ENCODE data around the gene ACVRL1. TPM values are rescaled to one million over a fixed set of nuclear protein-coding genes. Genes with fewer than 3 reads are reported as not detected.

The ACVRL1 gene
- total RNA-seq, 5 donors from 2014 or later (not counting 1 experiment from before 2014, with no cell fraction given), result 0.16 to 0.58 (median 0.23) TPM; not detected in 2

DNA sequence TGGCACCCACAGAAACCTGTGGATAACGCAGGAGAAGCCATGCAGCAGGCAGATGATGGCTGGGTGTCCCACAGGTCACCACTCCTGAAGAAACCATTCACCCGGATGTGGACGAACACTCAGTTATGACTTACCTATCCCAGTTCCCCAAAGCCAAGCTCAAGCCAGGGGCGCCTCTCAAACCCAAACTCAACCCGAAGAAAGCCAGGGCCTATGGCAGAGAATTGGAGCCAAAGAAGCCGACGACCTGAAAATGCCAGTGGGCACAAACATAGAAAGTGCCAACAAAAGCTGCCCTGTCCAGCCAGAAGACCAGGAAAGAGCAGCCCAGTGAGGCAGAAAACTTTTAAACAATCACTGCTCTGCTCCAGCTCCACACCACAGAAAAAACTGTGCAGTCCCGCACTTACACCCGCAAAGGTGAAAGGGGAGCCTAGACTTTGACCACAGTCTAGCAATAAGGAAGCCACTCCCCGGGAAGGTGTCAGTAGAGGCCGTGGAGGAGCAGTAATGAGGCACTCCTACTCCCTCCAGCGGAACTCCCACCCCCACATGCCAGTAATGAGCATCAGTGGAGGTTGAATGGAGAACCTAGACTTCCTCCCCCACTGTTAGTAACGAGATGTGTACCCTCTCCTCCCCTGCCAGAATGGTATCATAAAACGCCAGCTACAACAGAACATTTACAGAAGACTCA lies 6.0 kb upstream of the ACVRL1 start:
- ATAC-seq (replicated peaks in 1 of 4), result no peak
- Histone ChIP-seq H3K36me3 (ENCODE audit: control insufficient read depth in 2 of 2, extremely low read depth in 1 of 2, insufficient read depth in 1 of 2, low read length in 1 of 2) (no peaks in the 10 kb centered on the region), H3K4me1 (ENCODE audit: control insufficient read depth in 1 of 2, extremely low read depth in 1 of 2, insufficient read depth in 2 of 2, low read length in 2 of 2) (no peaks in the 10 kb centered on the region), H3K9me3 (no peaks in the 10 kb centered on the region), H3K27ac (ENCODE audit: low read length) (no peak overlapping the region), H3K27me3 (replicated peaks in 1 of 2; ENCODE audit: control insufficient read depth in 2 of 2, extremely low read depth in 1 of 2, insufficient read depth in 2 of 2, low read length in 1 of 2) (peaks cover 0 to 40% of the 10 kb centered on the region in 2 experiments), H3K4me3 (ENCODE audit: control insufficient read depth in 1 of 2, extremely low read depth in 1 of 2, low read length in 1 of 2) (no peak overlapping the region)
- Mint-ChIP-seq H3K4me3 (no peak overlapping the region), H3K27ac (no peak overlapping the region), H3K36me3 (no peaks in the 10 kb centered on the region), H3K27me3 (peaks cover 12 to 15% of the 10 kb centered on the region in 2 donors), H3K4me1 (no peaks in the 10 kb centered on the region), H3K9me3 (no peaks in the 10 kb centered on the region)
- ChIA-PET CTCF (no interaction called here), POLR2A (no interaction called here)
- WGBS (ENCODE audit: insufficient coverage), result 88% methylated on average over 6 of the region's 14 CpGs
- peak in 1 of 35 experiments; percentile 5 for DNase-seq

DNA sequence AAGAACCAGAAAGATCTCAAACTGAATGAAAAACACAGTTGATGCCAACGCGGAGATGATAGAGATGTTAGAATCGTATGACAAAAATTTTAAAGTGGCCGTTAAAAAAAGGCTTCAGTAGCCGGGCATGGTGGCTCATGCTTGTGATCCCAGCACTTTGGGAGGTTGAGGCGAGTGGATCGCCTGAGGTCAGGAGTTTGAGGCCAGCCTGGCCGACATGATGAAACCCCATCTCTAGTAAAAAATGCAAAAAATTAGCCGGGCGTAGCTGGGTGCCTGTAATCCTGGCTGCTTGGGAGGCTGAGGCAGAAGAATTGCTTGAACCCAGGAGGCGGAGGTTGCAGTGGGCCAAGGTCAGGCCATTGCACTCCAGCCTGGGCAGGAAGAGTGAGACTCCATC lies 5.4 kb upstream of the ACVRL1 start:
- Histone ChIP-seq H3K4me1 (ENCODE audit: control insufficient read depth in 1 of 2, extremely low read depth in 1 of 2, insufficient read depth in 2 of 2, low read length in 2 of 2) (no peaks in the 10 kb centered on the region), H3K9me3 (no peaks in the 10 kb centered on the region), H3K4me3 (ENCODE audit: control insufficient read depth in 1 of 2, extremely low read depth in 1 of 2, low read length in 1 of 2) (no peak overlapping the region), H3K36me3 (ENCODE audit: control insufficient read depth in 2 of 2, extremely low read depth in 1 of 2, insufficient read depth in 1 of 2, low read length in 1 of 2) (no peaks in the 10 kb centered on the region), H3K27ac (ENCODE audit: low read length) (no peak overlapping the region), H3K27me3 (replicated peaks in 1 of 2; ENCODE audit: control insufficient read depth in 2 of 2, extremely low read depth in 1 of 2, insufficient read depth in 2 of 2, low read length in 1 of 2) (peaks cover 0 to 42% of the 10 kb centered on the region in 2 experiments)
- CTCF ChIA-PET, result no interaction called here
- Mint-ChIP-seq H3K4me1 (no peaks in the 10 kb centered on the region), H3K36me3 (no peaks in the 10 kb centered on the region), H3K27ac (no peak overlapping the region), H3K27me3 (peaks cover 14 to 16% of the 10 kb centered on the region in 2 donors), H3K4me3 (no peak overlapping the region), H3K9me3 (no peaks in the 10 kb centered on the region)
- POLR2A ChIA-PET, result no interaction called here
- no peak for DNase-seq
- ATAC-seq (replicated peaks in 1 of 4), result no peak
- 93% methylated on average over 8 of the region's 11 CpGs for whole genome bisulfite sequencing (ENCODE audit: insufficient coverage)

DNA sequence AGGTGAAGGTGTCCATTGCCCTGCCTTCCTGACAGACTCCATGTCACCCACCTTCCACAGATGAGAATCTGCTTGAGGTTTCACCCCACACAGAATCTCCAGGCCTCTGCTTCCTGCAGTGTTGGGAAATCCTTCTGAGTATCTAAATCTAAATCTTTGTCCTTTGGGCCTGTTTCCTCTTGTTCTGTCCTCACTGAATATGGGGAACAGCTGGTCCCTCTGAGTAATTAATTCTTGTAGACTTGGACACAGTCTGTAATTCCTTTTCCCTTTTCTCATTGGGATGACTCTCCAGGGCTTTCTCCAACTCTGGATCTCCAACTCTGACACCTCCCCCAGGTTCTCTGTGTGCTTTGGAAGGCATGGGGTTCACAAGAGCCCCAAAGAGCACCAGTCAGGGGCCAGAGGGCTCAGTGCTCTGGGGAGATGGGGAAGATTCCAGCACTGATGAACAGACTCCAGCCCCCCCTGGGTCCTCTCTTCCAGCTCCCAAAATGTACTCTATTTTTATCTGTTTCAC lies 2.3 kb upstream of the ACVRL1 start:
- ATAC-seq (replicated peaks in 1 of 4) (no peak), DNase-seq (no peak)
- Histone ChIP-seq H3K36me3 (ENCODE audit: control insufficient read depth in 2 of 2, extremely low read depth in 1 of 2, insufficient read depth in 1 of 2, low read length in 1 of 2) (no peaks in the 10 kb centered on the region), H3K9me3 (no peaks in the 10 kb centered on the region), H3K4me1 (ENCODE audit: control insufficient read depth in 1 of 2, extremely low read depth in 1 of 2, insufficient read depth in 2 of 2, low read length in 2 of 2) (no peaks in the 10 kb centered on the region), H3K27ac (ENCODE audit: low read length) (no peak overlapping the region), H3K4me3 (ENCODE audit: control insufficient read depth in 1 of 2, extremely low read depth in 1 of 2, low read length in 1 of 2) (no peak overlapping the region), H3K27me3 (replicated peaks in 1 of 2; ENCODE audit: control insufficient read depth in 2 of 2, extremely low read depth in 1 of 2, insufficient read depth in 2 of 2, low read length in 1 of 2) (peaks cover 0 to 43% of the 10 kb centered on the region in 2 experiments)
- CTCF ChIA-PET, result interaction anchor here in 1 of 2 donors (0.6 kb wide), 1 partner anchor 117 kb away, joined by 5 read pairs; no protein-coding TSS in a partner anchor
- H3K27ac Mint-ChIP-seq, result no peak overlapping the region
- no peaks in the 10 kb centered on the region for H3K9me3 Mint-ChIP-seq
- no peaks in the 10 kb centered on the region for H3K36me3 Mint-ChIP-seq
- POLR2A ChIA-PET, result no interaction called here
- no peak overlapping the region for H3K4me3 Mint-ChIP-seq
- peaks cover 2 to 7% (median 4%) of the 10 kb centered on the region in 3 donors for H3K4me1 Mint-ChIP-seq
- H3K27me3 Mint-ChIP-seq, result peaks cover 24 to 28% of the 10 kb centered on the region in 2 donors

DNA sequence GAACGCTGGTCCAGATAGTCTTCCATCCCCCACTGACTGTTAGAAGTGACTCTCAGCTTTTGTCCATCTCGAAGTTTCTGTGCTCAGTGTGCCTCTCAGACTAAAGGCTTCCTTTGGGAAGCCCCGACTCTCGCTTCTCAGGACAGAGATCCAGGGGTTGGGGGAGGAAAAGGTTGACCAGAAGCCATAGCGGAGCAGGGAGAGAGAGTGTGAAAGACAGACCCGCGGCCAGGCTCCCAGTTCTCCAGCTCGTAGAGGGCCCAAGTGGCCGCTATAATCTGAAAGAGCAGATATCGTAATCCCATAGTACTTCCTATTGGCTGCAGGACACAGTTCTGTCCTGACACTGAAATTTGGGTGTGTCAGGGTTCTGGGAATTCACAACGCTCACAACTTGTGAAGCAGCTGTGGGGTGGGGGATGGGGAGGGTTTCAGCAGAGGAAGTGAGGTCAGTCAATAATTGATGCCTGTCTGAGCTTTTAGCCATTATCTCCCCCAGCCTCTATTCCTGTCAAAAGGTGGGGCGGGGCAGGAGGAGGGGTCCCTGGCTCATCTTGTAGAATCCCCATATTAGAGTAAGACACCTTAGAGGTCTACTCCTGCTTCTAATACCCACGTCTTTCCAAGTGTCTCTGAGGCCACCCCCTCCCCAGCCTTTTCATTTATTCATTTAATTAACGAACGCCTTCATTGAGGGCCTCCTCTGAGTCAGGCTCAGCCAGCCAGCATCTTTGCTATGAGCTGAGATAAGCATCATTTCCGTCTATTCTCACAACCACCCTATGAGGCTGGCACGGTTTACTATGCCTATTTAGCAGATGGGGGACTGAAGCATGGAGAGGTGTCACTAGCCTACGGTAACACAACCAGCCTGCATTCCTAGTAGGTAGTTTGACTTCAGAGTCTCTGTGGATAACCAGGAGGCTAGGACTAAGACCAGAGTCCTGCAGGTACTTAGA lies 1.6 kb upstream of the ACVRL1 start:
- Mint-ChIP-seq H3K4me1 (peaks cover 2 to 7% (median 4%) of the 10 kb centered on the region in 3 donors), H3K27me3 (peaks cover 24 to 28% of the 10 kb centered on the region in 2 donors), H3K4me3 (no peak overlapping the region), H3K9me3 (no peaks in the 10 kb centered on the region), H3K36me3 (no peaks in the 10 kb centered on the region), H3K27ac (no peak overlapping the region)
- Histone ChIP-seq H3K9me3 (no peaks in the 10 kb centered on the region), H3K4me3 (ENCODE audit: control insufficient read depth in 1 of 2, extremely low read depth in 1 of 2, low read length in 1 of 2) (no peak overlapping the region), H3K36me3 (ENCODE audit: control insufficient read depth in 2 of 2, extremely low read depth in 1 of 2, insufficient read depth in 1 of 2, low read length in 1 of 2) (no peaks in the 10 kb centered on the region), H3K27ac (ENCODE audit: low read length) (no peak overlapping the region), H3K4me1 (ENCODE audit: control insufficient read depth in 1 of 2, extremely low read depth in 1 of 2, insufficient read depth in 2 of 2, low read length in 2 of 2) (no peaks in the 10 kb centered on the region), H3K27me3 (replicated peaks in 1 of 2; ENCODE audit: control insufficient read depth in 2 of 2, extremely low read depth in 1 of 2, insufficient read depth in 2 of 2, low read length in 1 of 2) (peaks cover 0 to 43% of the 10 kb centered on the region in 2 experiments)
- ChIA-PET CTCF (no interaction called here), POLR2A (no interaction called here)
- ATAC-seq (replicated peaks in 1 of 4) (no peak), DNase-seq (no peak)
- 93% methylated on average over 10 of the region's 18 CpGs for WGBS (ENCODE audit: insufficient coverage)

DNA sequence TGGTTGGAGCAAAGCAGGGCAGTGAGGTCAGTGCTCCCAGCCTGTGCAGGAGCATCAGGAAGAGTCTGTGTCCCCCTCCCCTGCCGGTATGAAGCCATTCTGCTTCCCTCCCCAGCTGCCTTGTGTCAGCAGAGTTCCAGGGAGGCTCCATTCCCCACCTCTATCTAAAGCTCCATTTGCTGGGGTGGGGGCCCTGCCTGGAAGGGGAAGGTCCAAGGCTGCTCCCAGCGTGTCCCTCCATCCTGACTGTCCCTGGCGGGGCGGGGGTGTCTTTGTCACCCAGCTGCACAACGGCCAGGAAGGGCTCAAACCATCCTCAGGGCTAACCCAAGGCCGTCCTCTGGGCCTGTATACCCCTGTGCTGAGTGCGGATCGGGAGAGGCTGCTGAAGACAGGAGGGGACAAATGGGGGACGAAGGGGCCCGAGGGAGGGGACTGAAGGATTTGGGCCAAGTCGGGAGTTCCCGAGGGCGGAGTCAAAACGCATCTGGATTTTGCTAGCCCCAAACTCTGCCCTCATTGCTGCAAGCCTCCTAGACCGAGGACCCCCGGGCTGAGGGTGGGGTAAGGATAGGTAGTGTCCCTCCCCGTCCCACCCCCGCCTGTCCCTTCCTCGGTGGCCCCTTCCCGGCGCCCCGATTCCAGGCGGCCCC lies 748 bp upstream of the ACVRL1 start:
- DNase-seq (no peak), ATAC-seq (replicated peaks in 1 of 4) (no peak)
- Histone ChIP-seq H3K4me3 (ENCODE audit: control insufficient read depth in 1 of 2, extremely low read depth in 1 of 2, low read length in 1 of 2) (no peak overlapping the region), H3K9me3 (no peaks in the 10 kb centered on the region), H3K27me3 (replicated peaks in 1 of 2; ENCODE audit: control insufficient read depth in 2 of 2, extremely low read depth in 1 of 2, insufficient read depth in 2 of 2, low read length in 1 of 2) (peaks cover 0 to 38% of the 10 kb centered on the region in 2 experiments), H3K4me1 (ENCODE audit: control insufficient read depth in 1 of 2, extremely low read depth in 1 of 2, insufficient read depth in 2 of 2, low read length in 2 of 2) (no peaks in the 10 kb centered on the region), H3K36me3 (ENCODE audit: control insufficient read depth in 2 of 2, extremely low read depth in 1 of 2, insufficient read depth in 1 of 2, low read length in 1 of 2) (no peaks in the 10 kb centered on the region), H3K27ac (ENCODE audit: low read length) (no peak overlapping the region)
- H3K27me3 Mint-ChIP-seq, result peaks cover 24 to 28% of the 10 kb centered on the region in 2 donors
- ChIA-PET CTCF (no interaction called here), POLR2A (no interaction called here)
- H3K9me3 Mint-ChIP-seq, result no peaks in the 10 kb centered on the region
- H3K36me3 Mint-ChIP-seq, result no peaks in the 10 kb centered on the region
- no peak overlapping the region for H3K27ac Mint-ChIP-seq
- H3K4me1 Mint-ChIP-seq, result peaks cover 2 to 7% (median 4%) of the 10 kb centered on the region in 3 donors
- 71% methylated on average over 6 of the region's 23 CpGs for WGBS (ENCODE audit: insufficient coverage)
- peak overlapping the region in 1 of 3 donors; percentile 27 for H3K4me3 Mint-ChIP-seq

DNA sequence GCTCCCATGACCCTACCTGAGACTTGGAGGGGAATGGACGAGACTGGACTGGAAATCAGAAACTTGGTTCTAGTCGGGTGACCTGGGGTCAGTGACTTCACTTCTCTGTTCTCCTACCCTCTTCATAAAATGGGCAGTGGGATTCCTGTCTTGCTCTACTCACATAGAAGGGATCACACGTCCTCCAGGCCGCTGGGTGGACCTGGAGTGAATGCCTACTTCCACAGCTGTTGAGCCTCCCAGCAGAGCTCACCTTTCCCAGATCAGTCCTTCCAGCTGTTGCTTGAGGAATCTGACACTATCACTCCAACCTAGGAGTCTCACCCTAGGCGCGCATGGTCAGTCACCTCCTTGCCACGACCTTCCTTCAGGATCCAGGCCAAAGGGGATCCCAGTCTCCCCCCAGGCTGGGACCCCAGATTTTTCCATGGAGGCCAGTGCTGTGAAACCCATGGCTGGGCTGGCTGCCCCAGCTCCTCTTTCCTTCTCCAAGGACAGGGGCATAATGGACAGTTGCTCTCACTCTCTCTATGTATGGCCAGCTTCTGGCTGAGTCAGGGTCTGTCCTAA lies 637 bp downstream of the ACVRL1 start:
- H3K4me1 Mint-ChIP-seq, result peaks cover 2 to 7% (median 4%) of the 10 kb centered on the region in 3 donors
- peak overlapping the region in 1 of 3 donors; percentile 47 for H3K4me3 Mint-ChIP-seq
- H3K36me3 Mint-ChIP-seq, result no peaks in the 10 kb centered on the region
- POLR2A ChIA-PET, result no interaction called here
- Histone ChIP-seq H3K36me3 (ENCODE audit: control insufficient read depth in 2 of 2, extremely low read depth in 1 of 2, insufficient read depth in 1 of 2, low read length in 1 of 2) (no peaks in the 10 kb centered on the region), H3K4me3 (ENCODE audit: control insufficient read depth in 1 of 2, extremely low read depth in 1 of 2, low read length in 1 of 2) (no peak overlapping the region), H3K4me1 (ENCODE audit: control insufficient read depth in 1 of 2, extremely low read depth in 1 of 2, insufficient read depth in 2 of 2, low read length in 2 of 2) (no peaks in the 10 kb centered on the region), H3K27ac (ENCODE audit: low read length) (no peak overlapping the region), H3K9me3 (no peaks in the 10 kb centered on the region), H3K27me3 (replicated peaks in 1 of 2; ENCODE audit: control insufficient read depth in 2 of 2, extremely low read depth in 1 of 2, insufficient read depth in 2 of 2, low read length in 1 of 2) (peaks cover 0 to 48% of the 10 kb centered on the region in 2 experiments)
- CTCF ChIA-PET, result no interaction called here
- no peak for DNase-seq
- H3K27ac Mint-ChIP-seq, result no peak overlapping the region
- peaks cover 27 to 28% of the 10 kb centered on the region in 2 donors for H3K27me3 Mint-ChIP-seq
- 90% methylated on average over 7 of the region's 7 CpGs for WGBS (ENCODE audit: insufficient coverage)
- ATAC-seq (replicated peaks in 1 of 4), result no peak
- H3K9me3 Mint-ChIP-seq, result no peaks in the 10 kb centered on the region

Data from T-cell (primary cell).